Right ventricle myocardium inferior (tissue), 1 donor: Measurements from ENCODE around the gene WDR49. TPM values are rescaled to one million over a fixed set of nuclear protein-coding genes. Genes with fewer than 3 reads are reported as not detected.
"Not testable (repeated sequence)": the region's sequence is repeated elsewhere in the genome, so short reads cannot be mapped to it uniquely, and the experiment has no call there.

Source experiments
- ATAC-seq: fragments of 200-7000 bp; cut with Tn5 transposase; one replicate; pipeline ENCODE4 v1.9.1; 2020; ENCODE audit warnings: mild to moderate bottlenecking, moderate library complexity
- DNase-seq: peaks from one replicate; pipeline ENCODE4 v3.0.0; 2021; ENCODE audit errors: missing footprints
- intact Hi-C: fragments of 100-400 bp; cut with DNase I; formaldehyde crosslinking; loops from one replicate; pipeline ENCODE4 v1.11.0; 2022
- total RNA-seq: library from RNA; stranded (reverse); fragmentation: NEBNext Ultra II Directional; extraction: Animal tissue kit (Norgen Biotek cat#: 25700); gene quantifications from one replicate; pipeline ENCODE4 v1.2.1, GENCODE V29; 2021
- donor health status: DM: no; HTN: yes; CAD: no; lungs with severe emphysema.

WDR49 gene
- total RNA-seq, 1 donor from 2014 or later, result 1.9 TPM

DNA sequence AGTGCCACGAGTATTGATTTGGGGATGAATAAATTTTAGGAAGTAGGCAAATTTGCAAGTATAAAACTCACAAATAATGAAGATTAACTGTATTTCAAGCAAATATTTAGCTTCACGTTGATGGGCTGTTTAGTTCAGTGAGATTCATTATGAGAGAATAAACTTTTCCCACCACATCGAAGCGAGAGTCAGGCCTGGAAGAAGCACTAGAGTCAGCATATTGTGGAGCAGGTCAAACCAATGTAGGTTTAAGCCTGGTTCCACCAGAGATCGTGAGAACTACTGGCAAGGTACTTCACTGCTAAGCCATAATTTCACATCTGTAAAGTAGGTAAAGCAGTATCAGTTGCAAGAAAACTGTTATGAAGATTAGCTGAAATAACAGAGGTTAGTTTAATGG, 22.3 kb downstream of the WDR49 start:
- intact Hi-C loops, result no loop called here
- ATAC-seq (no peak), DNase-seq (no peak)

GRCh38 chr3:167626490-167626889, 27.3 kb downstream of the WDR49 start:
- ATAC-seq (no peak), DNase-seq (no peak)

DNA sequence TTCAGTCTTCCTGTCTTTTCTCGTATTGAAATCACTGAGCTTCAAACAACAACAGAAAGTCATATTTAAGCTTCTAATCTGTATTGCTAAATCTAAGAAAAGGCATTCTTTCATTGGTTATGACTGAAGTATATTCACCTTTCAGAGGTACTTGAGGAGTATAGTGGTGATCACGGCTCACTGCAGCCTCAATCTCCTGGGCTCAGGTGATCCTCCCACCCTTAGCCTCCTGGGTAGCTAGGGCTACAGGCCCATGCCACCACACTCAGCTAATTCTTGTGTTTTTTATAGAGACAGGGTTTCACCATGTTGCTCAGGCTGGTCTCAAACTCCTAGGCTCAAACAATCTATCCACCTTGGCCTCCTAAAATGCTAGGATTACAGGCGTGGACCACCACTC, 38.7 kb downstream of the WDR49 start:
- intact Hi-C loops, result no loop called here
- no peak for ATAC-seq
- DNase-seq, result no peak

More at GRCh38 chr3:167626490-167626889, 27.3 kb downstream of the WDR49 start:
- intact Hi-C loops, result no loop called here

- DNase-seq, intact Hi-C loops, ATAC-seq: not testable (repeated sequence)
Observed at GRCh38 chr3:167614196-167614595, 39.5 kb downstream of the WDR49 start.

DNA sequence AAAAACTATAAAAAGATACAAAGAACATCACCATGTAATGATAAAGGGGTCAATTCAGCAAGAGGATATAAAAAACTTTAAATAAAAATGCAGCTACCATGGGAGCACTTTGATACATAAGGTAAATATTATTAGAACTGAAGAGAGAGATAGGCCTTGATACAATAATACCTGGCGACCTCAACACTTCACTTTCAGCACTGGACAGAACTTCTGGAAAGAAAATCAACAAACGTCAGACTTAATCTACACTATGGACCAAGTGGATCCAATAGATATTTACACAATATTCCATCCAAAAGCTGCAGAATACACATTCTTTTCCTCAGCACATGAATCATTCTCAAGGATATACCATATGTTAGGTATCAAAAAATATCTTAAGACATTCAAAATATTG, 42.0 kb downstream of the WDR49 start:
- no peak for ATAC-seq
- intact Hi-C loops, result no loop called here

DNA sequence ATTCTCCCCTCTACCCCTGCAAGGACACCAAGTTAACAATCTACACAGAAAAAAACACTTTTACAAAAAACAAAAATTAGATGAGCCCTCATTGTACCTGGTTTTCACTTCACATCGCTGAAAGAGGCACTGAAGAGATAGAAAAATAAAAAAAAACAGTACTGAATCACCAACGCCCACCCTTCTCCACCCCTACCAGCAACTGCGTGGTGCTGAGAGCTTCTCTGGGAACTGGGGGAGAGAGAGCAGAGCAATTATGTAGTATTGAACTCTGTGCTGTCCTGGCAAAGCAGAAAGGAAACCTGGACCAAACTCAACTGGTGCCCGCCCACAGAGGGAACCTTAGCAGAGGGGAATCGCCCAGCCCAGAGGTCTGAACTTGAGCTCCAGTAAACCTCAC, 44.6 kb downstream of the WDR49 start:
- intact Hi-C loops, result no loop called here
- no peak for DNase-seq
- ATAC-seq, result no peak

More for the DNA sequence above, 42.0 kb downstream of the WDR49 start:
- no peak for DNase-seq

DNA sequence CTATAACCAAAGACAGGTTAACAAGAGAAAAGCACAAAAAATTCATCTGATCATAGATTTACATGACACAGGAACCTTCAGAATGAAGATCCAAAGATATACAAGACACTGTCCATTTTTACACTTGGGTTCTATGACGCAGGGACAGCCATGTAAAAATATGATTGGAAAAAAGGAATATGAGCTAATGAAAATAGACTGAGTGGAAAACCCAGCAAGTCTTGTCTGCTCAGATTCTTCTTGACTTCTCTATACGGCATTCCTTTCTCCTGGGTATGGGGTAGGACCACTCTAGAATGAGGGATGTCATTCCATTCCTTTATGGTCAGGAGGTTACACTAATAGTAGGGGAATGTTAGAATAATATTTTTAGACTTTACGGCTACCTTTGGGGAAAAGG, 46.9 kb downstream of the WDR49 start:
- intact Hi-C loops, result no loop called here
- ATAC-seq, result no peak
- DNase-seq, result no peak

DNA sequence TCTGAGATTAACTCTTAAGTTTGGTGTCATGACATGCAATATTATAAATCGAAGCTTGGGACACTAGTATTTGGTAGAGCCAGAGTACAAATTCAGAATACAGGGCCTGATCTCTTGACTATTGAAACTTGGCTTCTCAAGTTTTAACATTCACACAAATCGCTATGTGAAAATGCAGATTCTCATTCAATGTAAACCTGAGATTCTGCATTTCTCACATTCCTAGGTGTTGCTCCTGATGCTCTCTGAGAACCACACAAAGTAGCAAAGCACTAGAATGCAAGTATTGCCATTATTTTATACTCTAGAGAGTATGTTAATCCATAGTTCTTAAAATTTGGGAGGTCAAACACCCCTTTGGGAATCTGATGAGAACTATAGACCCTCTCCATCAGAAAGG, 47.9 kb downstream of the WDR49 start:
- ATAC-seq (no peak), DNase-seq (no peak)
- intact Hi-C loops, result no loop called here

- intact Hi-C loops, result no loop called here
- ATAC-seq (no peak), DNase-seq (no peak)
Observed at GRCh38 chr3:167602041-167602440, 51.7 kb downstream of the WDR49 start.

DNA sequence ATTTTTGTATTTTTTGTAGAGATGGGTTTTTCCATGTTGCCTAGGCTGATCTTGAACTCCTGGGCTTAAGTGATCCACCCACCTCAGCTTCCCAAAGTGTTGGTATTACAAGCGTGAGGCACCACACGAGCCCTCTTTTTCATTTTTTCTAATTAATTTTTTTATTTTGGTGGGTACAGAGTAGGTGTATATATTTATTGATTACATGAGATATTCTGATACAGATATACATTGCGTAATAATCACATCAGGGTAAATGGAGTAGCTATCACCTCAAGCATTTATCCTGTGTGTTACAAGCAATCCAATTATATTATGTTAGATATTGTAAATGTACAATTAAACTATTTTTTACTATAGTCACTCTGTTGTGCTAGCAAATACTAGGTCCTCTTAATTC, 66.1 kb downstream of the WDR49 start:
- DNase-seq (no peak), ATAC-seq (no peak)
- intact Hi-C loops, result no loop called here

GRCh38 chr3:167575000-167575600, 78.6 kb downstream of the WDR49 start:
- DNase-seq (no peak), ATAC-seq (no peak)
- intact Hi-C loops, result no loop called here

GRCh38 chr3:167572991-167573390, 80.8 kb downstream of the WDR49 start:
- ATAC-seq (no peak), DNase-seq (no peak)
- intact Hi-C loops, result no loop called here

DNA sequence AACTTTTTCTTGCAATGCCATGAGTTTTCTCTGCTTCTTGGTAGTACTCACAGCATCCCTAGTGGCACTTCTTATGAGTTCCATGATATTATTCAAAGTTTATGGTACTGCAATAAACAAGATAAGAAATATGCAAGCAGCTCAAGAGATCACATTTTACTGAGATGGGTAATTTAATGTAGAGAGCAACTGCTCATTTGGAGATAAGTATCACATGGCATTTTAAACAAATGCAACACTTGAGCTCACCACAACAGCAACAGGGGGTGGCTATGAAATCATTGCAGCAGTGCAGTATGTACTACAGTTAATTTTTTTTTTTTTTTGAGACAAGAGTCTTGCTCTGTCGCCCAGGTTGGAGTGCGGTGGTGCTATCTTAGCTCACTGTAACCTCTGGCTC, 85.1 kb downstream of the WDR49 start:
- ATAC-seq, result no peak
- peak; percentile 22 for DNase-seq
- intact Hi-C loops, result no loop called here

- intact Hi-C loops, result no loop called here
- DNase-seq (no peak), ATAC-seq (no peak)
Observed at GRCh38 chr3:167565489-167565888, 88.3 kb downstream of the WDR49 start.

DNA sequence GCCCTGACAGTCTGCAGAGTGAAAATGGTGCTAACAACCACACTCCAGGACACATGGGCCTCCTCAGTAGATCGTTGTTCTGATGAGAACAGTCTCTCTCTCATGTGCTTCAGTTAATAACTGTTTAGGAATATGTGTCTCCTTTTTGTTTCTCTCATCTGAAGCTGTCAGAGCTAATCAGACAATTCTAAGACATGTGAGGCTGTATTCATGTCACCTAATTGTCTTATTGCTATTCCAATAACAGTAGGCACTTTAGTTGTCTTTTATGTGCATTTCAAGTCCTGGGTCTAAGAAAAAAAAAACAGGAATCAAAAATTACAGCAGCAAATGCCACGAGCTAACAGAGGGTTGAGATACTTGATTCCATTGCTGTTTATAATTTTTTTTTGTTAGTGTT, 89.1 kb downstream of the WDR49 start:
- no peak for ATAC-seq
- no peak for DNase-seq
- intact Hi-C loops, result no loop called here

DNA sequence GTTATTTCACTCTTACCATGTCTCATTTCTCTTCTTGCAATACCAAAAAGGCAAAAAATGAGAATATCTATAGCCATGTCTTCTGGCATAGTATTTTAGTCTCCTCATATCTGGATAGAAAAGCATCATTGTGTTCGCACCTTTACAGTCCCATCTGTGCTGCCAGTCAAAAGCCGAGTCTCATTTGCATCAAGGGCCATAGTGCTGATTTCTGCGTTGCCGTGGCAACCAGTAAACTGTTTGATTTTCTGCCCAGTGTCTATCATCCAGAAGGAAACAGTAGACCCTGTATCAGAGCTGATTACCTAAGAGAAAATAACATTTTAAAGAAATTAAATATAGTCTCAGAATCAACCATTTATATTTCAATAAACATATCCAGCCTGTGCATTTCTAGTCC, 93.8 kb downstream of the WDR49 start:
- intact Hi-C loops, result no loop called here
- DNase-seq (no peak), ATAC-seq (no peak)

GRCh38 chr3:167554898-167555297, 98.8 kb downstream of the WDR49 start:
- intact Hi-C loops, result no loop called here
- no peak for ATAC-seq
- DNase-seq, result no peak

DNA sequence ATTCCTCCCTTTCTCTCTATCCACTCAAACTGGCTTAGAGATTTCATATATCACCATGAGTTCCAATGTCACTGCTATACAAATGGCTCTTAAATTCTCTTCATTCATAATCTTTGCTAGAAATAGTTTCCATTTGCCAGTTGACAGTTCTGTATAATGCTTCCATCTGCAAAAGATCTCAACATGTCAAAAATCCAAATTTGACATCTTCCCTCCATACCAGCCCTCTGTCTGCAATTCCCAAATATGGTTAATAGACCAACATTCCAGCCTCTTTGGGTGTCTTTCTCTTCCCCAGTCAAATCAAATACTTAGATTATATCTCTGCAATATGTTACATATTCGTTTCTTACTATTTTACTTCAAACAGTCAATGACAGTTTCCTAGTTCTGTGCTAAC, 115.7 kb downstream of the WDR49 start:
- intact Hi-C loops, result no loop called here
- DNase-seq, result no peak

GRCh38 chr3:167521006-167521355, 132.8 kb downstream of the WDR49 start:
- DNase-seq (no peak), ATAC-seq (no peak)
- intact Hi-C loops, result no loop called here

More for the DNA sequence above, 115.7 kb downstream of the WDR49 start:
- no peak for ATAC-seq

DNA sequence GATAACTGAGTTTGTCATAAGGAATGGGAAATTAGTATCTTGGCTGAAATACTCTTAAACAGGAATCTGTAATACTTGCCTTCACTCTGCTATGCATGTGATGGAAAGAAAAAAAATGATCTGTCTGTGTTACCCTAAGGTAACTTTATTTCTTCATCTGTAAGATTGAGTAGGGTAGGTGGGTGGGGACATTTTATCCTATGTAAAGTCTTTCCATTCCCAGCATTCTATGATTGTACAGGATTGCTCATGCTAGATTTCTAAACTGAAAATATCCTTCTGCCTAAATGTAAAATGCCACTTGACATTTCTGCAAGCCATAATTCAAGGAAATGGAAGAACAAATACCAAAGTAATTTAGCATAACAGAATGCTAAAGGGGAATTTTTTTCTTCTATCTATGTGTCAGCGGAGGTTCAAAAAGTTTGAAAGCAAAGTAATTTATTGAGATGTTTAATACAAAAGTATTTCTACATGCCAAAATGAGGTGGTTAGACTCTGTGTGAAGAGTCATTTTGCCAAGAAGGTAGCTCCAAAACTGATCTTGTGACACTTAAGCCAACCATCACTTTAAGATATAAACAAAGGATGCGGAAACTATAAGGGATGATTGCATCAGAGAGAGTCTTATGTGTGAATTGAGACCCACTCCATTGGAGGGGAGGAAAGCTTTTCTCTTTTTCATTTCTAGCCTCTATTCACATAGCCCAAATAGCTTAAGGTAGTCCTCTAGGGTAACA, 133.3 kb downstream of the WDR49 start:
- ATAC-seq (no peak), DNase-seq (no peak)
- intact Hi-C loops, result no loop called here

DNA sequence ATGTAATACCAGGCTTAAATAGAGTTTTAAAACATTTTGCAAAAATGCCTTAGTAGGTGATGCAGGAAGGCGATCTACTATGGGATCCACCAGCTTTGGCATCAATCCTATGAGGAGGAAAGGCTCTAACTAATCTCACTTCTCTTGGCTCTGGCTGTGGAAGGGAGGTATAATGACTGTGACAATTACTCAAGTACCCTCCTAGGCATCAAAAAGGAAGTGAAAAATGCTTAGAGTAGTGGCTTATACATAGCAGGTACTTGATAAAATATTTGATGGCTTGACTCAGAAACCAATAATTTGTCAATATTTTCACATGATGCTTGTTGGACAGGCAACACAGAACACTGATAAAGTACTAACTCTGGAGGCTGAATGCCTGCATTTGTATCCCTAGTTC, 145.8 kb downstream of the WDR49 start:
- no peak for ATAC-seq
- DNase-seq, result no peak
- intact Hi-C loops, result no loop called here
